Adipose tissue (tissue), 3 donors: ENCODE measurements around the gene SYNPO2L. TPM values are rescaled to one million over a fixed set of nuclear protein-coding genes. Genes with fewer than 3 reads are reported as not detected.

Experiments
- H3K27ac ChIP-seq: one replicate; pipeline ENCODE4 v1.5.1; 2013; ENCODE audit warnings: low read depth, low read length
- WGBS, 3 donors: extraction: QIAGEN DNeasy Blood & Tissue Kit; methylation state at CpG; one replicate each; pipeline ENCODE4 v1.1.7; 2013; 5-methylcytosine and 5-hydroxymethylcytosine counted together
- polyA plus RNA-seq, 3 donors: library from polyadenylated mRNA; stranded (reverse); fragments of 200-250 nt; gene quantifications; one replicate each; pipeline ENCODE4 v1.2.3, GENCODE V29; 2013
- donor health status: healthy with polysubstance abuse.
- donor health status: Bipolar disorder and iron deficiency.
- donor health status: healthy.

The SYNPO2L gene
- polyA plus RNA-seq, 3 donors: 0.01 to 0.11 (median 0.07) TPM

DNA sequence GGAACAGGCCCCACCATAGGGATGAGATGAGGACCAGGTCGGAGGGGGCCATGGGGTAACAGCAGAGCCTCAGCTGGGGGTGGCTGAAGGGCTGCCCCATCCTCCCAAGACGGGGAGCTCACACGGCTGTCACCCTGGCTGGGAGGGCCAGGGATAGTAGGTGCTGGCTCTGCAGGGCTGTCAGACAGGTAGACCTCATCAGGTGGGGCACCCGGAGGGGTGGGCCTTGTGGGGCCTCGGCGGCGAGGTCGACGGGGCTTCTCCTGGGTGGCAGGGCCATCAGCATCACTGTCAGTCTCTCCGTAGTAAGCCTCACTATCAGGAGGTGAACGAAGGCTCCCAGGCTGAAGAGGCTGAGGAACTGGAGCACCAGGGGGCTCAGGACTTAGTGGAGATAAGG lies 2.6 kb downstream of the SYNPO2L start:
- no peak overlapping the region for H3K27ac ChIP-seq
- 84% methylated on average over 11 of the region's 11 CpGs for WGBS, 3 donors

DNA sequence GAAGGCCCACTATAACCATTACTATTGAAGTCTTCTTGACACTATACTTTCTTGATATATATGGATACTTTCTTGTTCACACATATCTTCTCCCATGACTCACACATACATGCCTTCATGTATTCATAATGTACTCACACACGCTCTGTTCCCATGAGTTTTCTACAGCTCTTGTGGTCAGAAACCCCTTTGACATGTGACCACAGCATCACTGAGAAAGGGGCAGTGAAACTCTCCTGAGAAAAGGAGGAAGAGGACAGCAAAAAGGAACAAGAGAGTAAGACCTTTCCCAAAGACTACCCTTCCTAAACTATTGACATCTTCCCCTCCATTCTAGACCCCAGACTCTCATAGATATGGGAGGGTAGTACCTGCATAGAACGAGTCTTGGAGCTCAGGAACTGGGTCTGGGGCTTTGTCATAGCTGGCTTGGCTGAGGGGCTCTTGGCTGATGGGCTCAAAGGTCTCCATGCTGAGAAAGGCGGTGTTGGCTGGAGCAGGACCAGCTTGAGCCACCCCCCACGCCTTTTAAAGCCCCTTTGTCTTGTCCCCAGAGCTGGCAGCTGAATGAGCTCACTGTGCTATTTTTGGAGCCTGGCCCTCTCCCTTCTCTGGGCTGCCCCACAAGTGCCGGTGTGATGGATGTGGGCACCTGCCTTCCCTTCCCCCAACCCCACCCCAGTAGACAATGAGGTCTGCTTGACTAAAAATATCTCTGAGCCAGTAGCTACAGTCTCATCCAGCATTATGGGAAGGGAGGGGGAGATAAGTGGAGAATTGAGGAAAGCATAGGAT lies 5.1 kb downstream of the SYNPO2L start:
- 72 to 76% (median 72%) methylated on average over 5 of the region's 5 CpGs for whole genome bisulfite sequencing, 3 donors
- no peak overlapping the region for H3K27ac ChIP-seq

DNA sequence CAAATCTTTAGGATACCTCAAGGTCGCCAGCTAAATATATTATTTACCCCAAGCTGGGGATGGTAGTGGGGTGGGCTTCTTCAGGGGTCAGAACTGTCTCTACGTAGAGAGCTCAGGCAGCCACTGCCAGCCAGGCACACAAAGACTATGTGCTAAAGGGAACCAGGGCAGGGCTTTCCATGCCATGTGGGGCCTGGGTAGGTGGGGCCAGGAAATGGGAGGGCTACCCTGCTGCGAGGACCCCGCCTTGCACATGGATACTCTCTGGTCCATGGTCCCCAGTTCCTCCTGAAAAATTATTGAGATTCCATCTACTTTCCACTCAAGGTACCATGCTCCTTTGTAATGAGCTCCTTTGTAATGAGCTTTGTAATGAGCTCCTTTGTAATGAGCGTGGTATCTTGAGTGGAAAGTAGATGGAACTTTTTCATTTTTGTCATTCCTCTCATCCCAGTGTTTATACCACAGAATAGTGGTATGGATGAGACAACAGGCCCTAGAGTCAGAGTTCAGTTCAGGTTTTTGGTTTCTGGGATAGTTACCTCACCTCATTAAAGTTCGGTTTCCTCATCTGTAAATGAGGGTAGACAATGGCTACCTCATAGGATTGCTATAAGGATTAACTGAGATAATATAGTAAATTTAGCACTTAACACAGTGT lies 5.8 kb downstream of the SYNPO2L start:
- WGBS, 3 donors: 84 to 97% (median 96%) methylated on average over 6 of the region's 6 CpGs
- no peak overlapping the region for H3K27ac ChIP-seq

DNA sequence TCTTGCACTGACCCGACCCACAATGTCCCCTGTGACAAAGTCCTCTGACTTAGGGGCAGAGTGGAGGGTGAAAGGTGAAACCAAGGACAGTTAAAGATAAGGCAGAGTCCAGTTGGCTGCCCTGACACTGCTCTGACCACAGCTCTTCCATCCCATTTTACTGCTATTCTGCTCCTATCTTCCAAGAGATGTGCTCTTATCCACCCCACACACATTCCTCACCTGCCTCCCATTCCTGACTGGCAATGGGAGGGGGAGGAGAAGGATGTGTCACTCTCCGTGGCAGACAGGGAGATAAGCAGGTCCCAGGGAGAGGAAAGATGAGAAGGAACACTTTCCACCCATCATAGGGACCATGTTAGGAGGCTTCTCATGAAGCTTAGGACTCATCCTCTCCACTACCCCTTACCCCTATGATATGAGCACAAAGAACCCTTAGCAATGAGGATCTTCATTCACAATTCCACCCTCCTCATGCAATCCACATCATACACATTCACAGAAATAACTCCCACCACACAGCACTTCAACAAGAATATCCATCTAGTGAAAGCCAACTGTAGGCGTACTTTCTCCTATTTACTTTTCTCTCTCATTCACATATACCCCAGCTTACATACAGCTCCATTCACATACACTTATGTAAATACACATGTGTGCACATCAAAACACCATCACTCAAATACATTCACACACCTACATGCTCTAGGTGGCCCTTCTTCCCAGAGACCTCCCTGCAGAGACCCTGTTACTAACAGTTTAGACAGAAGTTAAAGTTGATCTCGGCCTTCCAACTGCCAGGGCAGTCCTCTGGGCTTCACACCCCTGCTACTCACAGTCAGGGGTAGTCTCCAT lies 6.6 kb downstream of the SYNPO2L start:
- WGBS, 3 donors: 73 to 77% (median 75%) methylated on average over 4 of the region's 4 CpGs

DNA sequence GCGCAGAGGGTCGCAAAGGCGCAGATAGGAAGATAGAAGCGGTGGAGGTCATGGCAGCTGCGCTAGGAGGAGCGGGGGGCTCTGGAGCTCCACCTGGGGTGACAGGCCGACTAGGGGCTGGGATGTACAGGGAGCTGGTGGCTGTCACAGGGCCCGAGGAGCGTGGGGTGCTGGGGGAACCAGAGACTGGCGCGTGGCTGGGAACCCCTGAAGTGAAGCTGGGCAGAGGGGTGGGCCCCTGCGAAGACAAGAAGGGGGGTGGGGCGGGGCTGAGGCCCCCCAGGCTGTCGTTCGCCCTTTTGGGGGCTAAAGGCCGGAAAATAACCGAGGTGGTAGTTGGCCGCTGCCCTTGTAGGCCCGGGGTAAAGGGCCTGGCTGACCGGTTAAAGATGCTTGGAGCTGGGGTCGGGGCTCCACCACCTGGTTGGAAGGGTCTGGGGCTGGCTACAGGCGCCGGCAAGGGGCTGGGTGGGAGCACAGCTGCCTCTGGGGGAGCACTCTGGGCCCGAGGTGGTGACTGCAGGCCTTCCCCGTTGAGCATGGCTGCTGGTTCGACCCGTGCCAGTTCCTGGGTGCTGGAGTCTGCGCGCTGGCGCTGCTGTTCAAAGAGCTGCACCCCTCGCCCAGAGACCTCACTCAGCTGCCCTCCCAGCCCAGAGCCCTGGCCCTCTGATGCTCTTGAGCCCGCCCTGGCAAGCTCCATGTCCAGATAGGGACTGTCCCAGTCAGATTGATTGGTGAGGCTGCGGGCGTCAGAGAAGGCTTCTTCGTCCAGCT lies 7.8 kb downstream of the SYNPO2L start:
- no peak overlapping the region for H3K27ac ChIP-seq
- WGBS, 3 donors: 26 to 33% (median 29%) methylated on average over 35 of the region's 35 CpGs

More for the DNA sequence above, 6.6 kb downstream of the SYNPO2L start:
- no peak overlapping the region for H3K27ac ChIP-seq

DNA sequence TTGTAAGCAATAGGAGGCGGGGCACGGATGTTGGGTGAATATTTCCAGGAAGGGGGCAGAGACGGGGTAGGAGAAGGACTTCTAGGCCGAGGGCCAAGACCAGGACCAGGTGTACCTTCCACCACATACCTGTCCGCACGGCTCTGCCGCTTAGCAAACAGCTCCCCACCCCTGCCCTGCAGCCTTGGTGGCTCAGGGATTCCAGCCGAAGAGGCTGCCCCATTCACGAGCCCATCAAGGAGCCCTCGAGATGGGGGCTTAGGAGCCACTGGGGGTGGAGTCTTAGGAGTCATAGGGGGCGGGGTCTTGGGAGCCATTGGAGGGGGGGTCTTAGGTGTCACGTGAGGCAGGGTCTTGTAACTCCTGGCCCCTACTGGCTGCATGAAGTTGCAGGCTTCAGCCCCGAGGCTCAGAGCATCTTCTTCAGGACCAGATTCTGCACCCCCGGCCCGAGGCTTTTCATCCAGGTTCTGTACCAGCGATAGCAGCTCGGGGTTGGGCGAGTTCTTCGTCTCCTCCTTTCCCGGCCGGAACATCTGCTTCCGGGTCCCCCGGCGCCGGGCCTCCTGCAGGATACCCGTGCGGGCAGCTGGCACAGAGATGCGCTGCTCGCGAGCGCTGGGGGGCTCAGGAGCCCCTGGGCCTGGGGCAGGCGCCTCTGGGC lies 8.5 kb downstream of the SYNPO2L start:
- H3K27ac ChIP-seq: no peak overlapping the region
- WGBS, 3 donors: 6 to 16% (median 13%) methylated on average over 32 of the region's 32 CpGs

DNA sequence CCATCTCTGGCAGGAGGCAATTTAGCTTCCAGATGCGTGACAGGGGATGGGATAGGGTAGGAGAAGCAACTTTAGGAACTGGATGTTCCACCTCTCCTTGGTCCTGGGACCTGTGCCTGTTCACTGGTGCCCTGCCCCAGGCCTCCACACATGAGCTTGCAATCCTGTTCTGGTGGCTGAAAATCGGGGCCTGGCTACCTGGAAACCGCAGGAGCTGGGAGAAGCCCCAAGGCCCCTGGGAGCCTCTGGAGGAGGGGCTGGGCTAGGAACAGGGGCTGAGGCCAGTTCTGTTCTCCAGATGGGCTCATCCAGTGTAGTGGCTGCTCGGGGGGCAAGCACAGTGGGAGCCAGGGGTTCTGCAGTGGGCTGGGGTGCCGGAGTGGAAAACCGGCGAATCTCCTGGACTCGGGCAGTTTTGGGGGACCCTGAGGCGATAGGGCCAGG lies 9.2 kb downstream of the SYNPO2L start:
- WGBS, 3 donors: 87 to 90% (median 90%) methylated on average over 9 of the region's 9 CpGs
- no peak overlapping the region for H3K27ac ChIP-seq

DNA sequence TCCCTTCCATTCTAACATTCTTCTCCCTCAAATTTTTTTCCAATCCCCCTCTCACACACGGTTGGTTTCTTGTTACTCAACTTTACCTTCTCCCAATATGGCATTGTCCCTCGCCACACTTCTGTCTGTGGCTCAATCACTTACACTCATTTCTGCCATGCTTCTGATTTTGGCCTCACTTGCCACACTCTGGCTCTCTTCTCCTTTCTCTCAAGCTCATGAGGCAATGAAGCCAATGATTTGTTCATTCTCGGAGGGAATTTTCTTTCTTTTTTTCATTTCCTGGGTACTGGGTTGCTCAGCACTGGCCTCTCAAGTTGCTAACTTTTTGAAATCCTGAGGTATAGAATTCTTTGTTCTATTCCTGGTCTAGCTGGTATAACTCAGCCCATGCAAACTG lies 10.6 kb downstream of the SYNPO2L start:
- no peak overlapping the region for H3K27ac ChIP-seq

DNA sequence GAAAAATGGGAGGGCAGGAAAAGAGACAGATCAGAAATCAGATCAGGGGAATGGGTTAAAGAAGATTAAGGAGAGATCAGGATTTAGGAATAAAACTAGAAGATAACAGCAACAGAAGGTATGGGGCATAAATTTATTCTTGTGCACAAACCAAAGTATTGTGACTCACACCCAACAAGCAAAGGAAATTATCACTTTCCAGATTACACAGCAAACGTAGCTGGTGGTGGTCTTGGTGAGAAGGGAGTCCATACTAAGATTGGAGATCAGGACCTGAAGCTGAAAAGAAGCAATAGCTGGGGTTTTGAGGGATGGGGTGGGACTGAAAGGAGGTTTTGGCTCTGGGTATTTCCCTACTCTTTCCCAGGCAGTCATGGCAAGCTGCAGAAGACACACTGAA lies 11.1 kb downstream of the SYNPO2L start:
- WGBS, 3 donors: 72 to 77% (median 77%) methylated on average over 1 of the region's 1 CpG
- H3K27ac ChIP-seq: no peak overlapping the region

More for the DNA sequence above, 10.6 kb downstream of the SYNPO2L start:
- WGBS, 3 donors: 52 to 74% (median 59%) methylated on average over 3 of the region's 3 CpGs

DNA sequence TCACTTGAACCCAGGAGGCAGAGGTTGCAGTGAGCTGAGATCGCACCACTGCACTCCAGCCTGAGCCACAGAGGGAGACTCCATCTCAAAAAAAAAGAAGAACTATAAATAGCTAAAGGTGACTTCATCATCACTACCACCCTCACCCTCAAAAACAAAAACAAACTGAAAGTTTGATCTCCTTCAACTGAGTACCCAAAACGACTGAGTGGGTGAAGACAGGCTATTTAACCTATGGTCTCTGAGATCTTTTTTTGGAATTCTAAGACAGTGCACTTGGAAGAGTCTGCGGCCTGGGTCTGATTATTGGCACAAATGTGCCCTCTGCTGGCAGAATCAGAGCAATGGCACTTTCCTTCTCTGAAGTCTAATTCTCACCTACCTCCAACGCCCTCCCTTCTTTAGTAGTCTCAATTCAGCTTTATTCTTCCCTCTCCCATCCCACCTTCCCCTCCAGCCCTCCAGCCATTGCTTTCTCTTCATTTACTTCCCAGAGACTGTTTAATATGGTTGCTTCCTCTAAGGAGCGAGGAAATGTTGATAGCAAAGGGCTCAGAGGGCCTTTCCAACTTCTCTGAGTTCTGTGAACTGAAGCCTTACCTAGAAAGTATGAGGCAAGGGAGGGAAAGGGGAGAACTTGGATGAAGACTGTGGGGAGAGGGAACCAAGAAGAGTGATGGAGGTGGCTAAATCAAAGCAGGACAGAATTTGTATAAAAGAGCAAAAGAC lies 11.7 kb downstream of the SYNPO2L start:
- H3K27ac ChIP-seq: no peak overlapping the region
- 17 to 21% (median 21%) methylated on average over 5 of the region's 5 CpGs for WGBS, 3 donors

DNA sequence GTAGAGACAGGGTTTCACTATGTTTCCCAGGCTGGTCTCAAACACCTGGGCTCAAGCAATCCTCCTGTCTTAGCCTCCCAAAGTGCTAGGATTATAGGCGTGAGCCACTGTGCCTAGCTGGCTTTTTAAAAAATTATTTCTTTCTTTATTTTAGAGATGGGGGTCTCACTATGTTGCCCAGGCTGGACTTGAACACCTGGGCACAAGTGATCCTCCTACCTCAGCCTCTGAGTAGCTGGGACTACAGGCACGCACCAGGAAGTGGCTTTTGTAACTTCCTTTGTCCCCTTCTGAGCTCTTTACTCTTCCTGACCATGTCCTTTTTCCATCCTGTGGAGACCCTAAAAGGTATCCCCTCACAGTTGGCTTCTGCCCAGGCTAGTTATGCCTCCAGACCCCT lies 12.5 kb downstream of the SYNPO2L start:
- WGBS, 3 donors: 66 to 91% (median 83%) methylated on average over 2 of the region's 2 CpGs
- H3K27ac ChIP-seq: no peak overlapping the region

DNA sequence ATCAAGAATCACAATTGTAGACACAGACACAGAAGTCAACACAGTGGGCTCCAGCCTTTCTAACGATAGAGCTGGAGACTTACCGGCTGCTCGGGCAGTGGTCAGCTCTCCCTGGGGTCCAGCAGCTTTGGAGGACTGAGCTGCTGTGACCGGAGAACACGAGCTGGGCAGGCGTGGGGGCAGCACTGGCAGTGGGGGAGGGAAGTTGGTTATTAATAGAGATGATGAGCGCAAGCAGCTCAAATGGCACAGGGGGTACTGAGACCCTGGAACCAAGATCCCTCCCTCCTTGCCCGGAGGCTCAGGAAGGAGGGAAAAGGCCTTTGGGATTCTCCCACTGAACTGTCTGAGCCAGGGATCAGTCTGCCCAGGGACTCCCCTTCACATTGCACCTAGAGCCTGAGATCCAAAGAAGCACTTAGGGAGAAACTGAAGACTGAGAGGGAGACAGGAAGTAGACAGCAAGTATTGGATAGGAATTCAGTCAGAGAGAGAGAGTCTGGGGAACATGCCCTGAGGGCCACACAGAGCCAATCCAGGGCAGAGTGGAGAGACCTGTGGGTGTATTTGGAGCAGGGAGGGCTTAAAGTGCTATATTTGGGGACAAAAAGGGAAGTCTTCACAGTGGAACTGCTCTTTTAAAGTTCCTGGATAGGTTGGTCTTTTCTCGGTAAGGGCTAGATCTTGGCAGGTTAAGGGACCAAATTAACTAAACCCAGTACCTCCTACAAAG lies 14.3 kb downstream of the SYNPO2L start, which contains the start of gene MYOZ1:
Gene MYOZ1 (minus strand): TSS at position 147 of the 733 bp plus-strand sequence. CDS start 1,457 bp downstream, outside the sequence.
- no peak within 1 kb of the TSS for H3K27ac ChIP-seq
- WGBS, 3 donors: 69 to 75% (median 72%) methylated on average over 9 of the region's 9 CpGs

DNA sequence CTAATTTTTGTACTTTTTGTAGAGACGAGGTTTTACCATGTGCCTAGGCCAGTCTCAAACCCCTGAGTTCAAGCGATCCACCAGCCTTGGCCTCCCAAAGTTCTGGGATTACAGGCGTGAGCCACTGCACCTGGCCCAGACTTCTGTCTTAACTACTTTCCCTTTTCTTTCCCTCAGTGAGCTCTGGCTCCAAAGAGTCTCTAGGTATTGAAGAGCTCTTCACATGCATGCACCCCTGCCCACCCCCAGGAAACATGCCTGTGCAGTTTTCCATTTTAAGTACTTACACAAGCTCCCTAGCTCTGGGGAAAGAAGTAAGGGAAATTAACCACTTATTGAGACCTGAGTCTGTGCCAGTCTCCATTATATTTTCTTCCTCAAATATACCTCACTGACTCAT lies 16.5 kb downstream of the SYNPO2L start:
- 83 to 95% (median 86%) methylated on average over 3 of the region's 3 CpGs for WGBS, 3 donors
- H3K27ac ChIP-seq: no peak overlapping the region

DNA sequence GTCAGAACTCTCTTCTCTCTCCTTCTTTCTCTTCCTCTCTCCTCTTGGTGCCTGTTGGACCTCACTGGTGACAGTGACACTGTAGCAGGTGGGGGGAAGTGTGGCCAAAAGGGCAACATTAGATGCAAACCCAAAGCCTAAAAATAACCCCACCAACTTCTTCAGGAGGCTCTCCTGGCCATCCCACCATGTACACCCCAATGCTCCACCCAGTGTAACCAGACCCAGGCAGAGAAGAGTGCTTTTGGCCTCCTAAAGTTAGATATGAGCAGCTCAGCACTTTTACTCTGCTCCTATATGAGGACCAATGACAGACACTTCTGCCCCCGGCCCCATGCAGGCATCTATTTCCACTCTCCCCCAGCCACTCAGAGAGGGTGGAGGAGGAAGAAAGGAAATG lies 20.0 kb downstream of the SYNPO2L start:
- no peak overlapping the region for H3K27ac ChIP-seq
- WGBS, 3 donors: 28 to 36% (median 29%) methylated on average over 1 of the region's 1 CpG

DNA sequence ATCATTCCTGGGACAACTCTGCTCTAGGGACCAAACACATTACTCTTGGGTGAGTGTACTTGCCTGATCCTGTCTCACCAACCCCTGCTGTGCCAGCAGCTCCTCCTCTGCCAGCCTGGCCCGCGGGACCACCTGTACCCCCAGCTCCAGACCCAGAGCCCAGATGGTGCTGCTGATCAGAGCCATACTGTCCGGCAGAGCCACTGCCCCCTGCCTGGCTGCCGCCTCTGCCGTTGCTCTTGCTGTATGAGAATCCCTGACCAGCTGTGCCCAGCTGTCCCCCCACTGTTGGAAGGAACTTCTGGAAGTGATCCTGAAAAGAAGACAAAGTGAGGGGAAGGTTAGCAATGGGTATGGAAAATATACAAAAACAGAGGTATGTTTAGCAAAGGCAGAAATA lies 21.4 kb downstream of the SYNPO2L start:
- WGBS, 3 donors: 68 to 82% (median 78%) methylated on average over 5 of the region's 5 CpGs
- no peak overlapping the region for H3K27ac ChIP-seq

DNA sequence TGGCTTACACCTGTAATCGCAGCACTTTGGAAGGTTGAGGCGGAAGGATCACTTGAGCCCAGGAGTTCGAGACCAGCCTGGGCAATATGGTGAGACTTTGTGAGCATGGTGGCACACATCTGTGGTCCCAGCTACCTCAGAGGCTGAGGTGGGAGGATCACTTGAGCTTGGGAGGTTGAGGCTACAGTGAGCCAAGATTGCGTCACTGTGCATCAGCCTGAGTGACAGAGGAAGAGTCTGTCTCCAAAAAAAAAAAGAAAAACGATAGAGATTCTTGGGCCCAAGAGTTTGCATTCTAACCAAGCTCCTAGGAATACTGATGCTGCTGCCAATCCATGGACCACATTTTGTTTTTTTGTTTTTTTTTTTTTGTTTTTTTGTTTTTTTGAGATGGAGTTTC lies 26.7 kb downstream of the SYNPO2L start:
- H3K27ac ChIP-seq: no peak overlapping the region
- WGBS, 3 donors: 88 to 95% (median 91%) methylated on average over 5 of the region's 5 CpGs
